Ovary (tissue), 9 donors: ENCODE measurements around the gene CLRN1. TPM values are rescaled to one million over a fixed set of nuclear protein-coding genes. Genes with fewer than 3 reads are reported as not detected.

Experiments used
- DNase-seq, 5 donors: peaks; one replicate each; pipeline ENCODE4 v3.0.0-alpha.2; 2019 to 2020
- H3K27ac ChIP-seq, 2 donors: fragments of 200-600 bp; one replicate each; pipeline versions ENCODE4 v1.5.1 to v1.8.0; 2019 to 2022
- H3K27me3 ChIP-seq: fragments of 200-600 bp; one replicate; pipeline ENCODE4 v1.8.0; 2022
- H3K36me3 ChIP-seq: fragments of 200-600 bp; sonication (generic); one replicate; pipeline ENCODE4 v1.5.1; 2019
- H3K4me1 ChIP-seq: one replicate; pipeline ENCODE4 v1.8.1; 2013; ENCODE audit warnings: mild to moderate bottlenecking, moderate library complexity; ENCODE audit not compliant: insufficient read depth
- H3K4me3 ChIP-seq: fragments of 200-600 bp; sonication (generic); one replicate; pipeline ENCODE4 v1.5.1; 2017
- H3K9me3 ChIP-seq, 2 donors: fragments of 200-600 bp in 1 of 2; sonication (generic) in 1 of 2; one replicate each; pipeline versions ENCODE4 v1.5.1 to v1.8.1; 2013 to 2019; ENCODE audit warnings: mild to moderate bottlenecking in 1 of 2, moderate library complexity in 1 of 2
- CTCF ChIP-seq, 3 donors: fragments of 450-650 bp in 2 of 3; fragments of 200-600 bp in 1 of 3; IDR thresholded peaks; one replicate each; pipeline versions ENCODE4 v1.5.1 to v1.8.0; 2016 to 2022; ENCODE audit warnings: antibody characterized with exemption in 3 of 3, mild to moderate bottlenecking in 1 of 3
- EP300 ChIP-seq: sonication (generic); formaldehyde crosslinking; IDR thresholded peaks from one replicate; pipeline ENCODE4 v1.6.1; 2017; ENCODE audit warnings: antibody characterized with exemption
- POLR2A ChIP-seq: fragments of 450-650 bp; IDR thresholded peaks from one replicate; pipeline ENCODE4 v1.6.1; 2017; ENCODE audit warnings: antibody characterized with exemption, mild to moderate bottlenecking, moderate library complexity
- WGBS, 3 donors: extraction: QIAGEN DNeasy Blood & Tissue Kit in 1 of 3; methylation state at CpG; one replicate each; pipeline versions ENCODE4 v1.1.5 to v1.1.7; 2013 to 2017; 5-methylcytosine and 5-hydroxymethylcytosine counted together
- intact Hi-C, 4 donors: fragments of 100-400 bp; cut with DNase I; formaldehyde crosslinking; loops; one replicate each; pipeline versions ENCODE4 v1.11.0 to v1.15.1; 2022 to 2023
- polyA plus RNA-seq, 2 donors: library from polyadenylated mRNA; stranded (reverse); fragments of 200-250 nt in 1 of 2; fragments of 350-450 nt in 1 of 2; fragmentation: Illumina TruSeq in 1 of 2; extraction: RNeasy Lipid Tissue Mini Kit (QIAGEN cat#74804) in 1 of 2; gene quantifications; one replicate each; pipeline ENCODE4 v1.2.3, GENCODE V29; 2013 to 2014
- total RNA-seq, 7 donors: library from RNA; depleted of rRNA in 2 of 7; stranded (reverse); fragments of >200 nt in 2 of 7; fragmentation: NEBNext Ultra II Directional in 3 of 7; extraction: Animal tissue kit (Norgen Biotek cat#: 25700) in 3 of 7; gene quantifications; one replicate each; pipeline versions ENCODE4 v1.1.0 to v1.2.4, GENCODE V29; 2016 to 2023
- donor health status: DM: no; HTN: no; CAD: no; lungs with moderate emphysema.
- donor health status: DM: no; HTN: no; CAD: no.
- donor health status: Bipolar disorder and iron deficiency.
- donor health status: DM: yes; HTN: yes; CAD: no.
- donor health status: DM: no; HTN: no; CAD: no.
- donor health status: DM: yes; HTN: yes; CAD: no.

The CLRN1 gene
- total and polyA plus RNA-seq, 9 donors, result not detected

DNA sequence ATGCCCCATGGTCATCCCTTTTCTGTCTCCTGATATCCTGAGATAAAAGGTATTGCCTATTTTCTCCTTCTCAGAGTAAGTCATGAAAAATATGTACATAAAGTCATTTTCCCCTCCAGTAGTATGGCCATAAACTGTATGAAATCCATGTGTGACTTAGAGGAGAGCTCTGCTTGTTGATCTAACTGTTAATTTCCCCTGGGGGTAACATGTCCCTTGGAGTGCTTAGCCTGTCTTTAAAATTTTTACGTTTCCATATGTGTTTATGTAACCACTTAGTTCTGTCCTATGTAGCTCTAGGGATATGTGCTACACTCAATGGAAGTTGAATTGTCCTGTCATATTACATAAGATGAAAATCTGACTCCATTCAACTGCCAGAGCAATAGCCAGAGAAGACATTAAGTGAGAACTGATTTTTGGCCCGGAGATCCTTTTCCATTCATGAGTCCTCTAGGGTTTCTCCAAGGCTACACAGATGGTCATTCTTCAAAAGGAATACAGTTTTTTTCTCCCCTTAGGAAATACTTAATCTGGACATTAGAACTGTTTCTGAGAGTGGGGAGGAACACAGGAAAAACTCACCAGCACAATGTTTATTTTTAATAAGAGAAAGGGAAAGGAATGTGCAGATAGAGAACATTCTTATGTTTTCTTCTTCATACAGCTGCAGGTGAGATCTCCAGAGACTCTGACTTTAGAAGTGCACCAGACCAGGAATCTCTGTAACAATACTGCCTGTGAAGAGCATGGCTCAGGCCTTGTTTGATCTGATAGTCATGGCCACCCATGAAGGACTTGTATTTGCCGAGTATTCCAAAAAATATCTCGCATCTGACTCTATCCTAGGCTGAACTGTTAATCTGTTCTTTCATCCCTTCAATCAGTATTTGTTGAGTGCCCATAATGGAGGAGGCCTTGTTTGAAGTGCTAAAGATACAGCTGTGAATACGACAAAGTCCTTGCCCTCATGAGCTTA, 29.8 kb upstream of the CLRN1 start:
- no peak overlapping the region for H3K4me3 ChIP-seq
- TF ChIP-seq CTCF (IDR thresholded peaks at IDR 0.05) (no peak), POLR2A (no peak), EP300 (no peak)
- WGBS, 3 donors, result 50 to 61% (median 58%) methylated on average over 5 of the region's 5 CpGs
- no peaks in the 10 kb centered on the region for H3K27me3 ChIP-seq
- no peaks in the 10 kb centered on the region for H3K36me3 ChIP-seq
- intact Hi-C loops, result no loop called here
- no peaks in the 10 kb centered on the region for H3K9me3 ChIP-seq
- H3K4me1 ChIP-seq, result no peaks in the 10 kb centered on the region
- DNase-seq, result no peak
- H3K27ac ChIP-seq, result no peak overlapping the region

GRCh38 chr3:150998996-150999395, 26.5 kb upstream of the CLRN1 start:
- no peak overlapping the region for H3K27ac ChIP-seq
- H3K36me3 ChIP-seq, result no peaks in the 10 kb centered on the region
- intact Hi-C loops, result no loop called here
- 24 to 52% (median 32%) methylated on average over 5 of the region's 5 CpGs for WGBS, 3 donors
- H3K4me1 ChIP-seq, result no peaks in the 10 kb centered on the region
- H3K4me3 ChIP-seq, result no peak overlapping the region
- no peak for DNase-seq
- no peak for TF ChIP-seq POLR2A
- TF ChIP-seq EP300, result no peak
- TF ChIP-seq CTCF (IDR thresholded peaks at IDR 0.05), result no peak
- H3K27me3 ChIP-seq, result no peaks in the 10 kb centered on the region
- no peaks in the 10 kb centered on the region for H3K9me3 ChIP-seq

DNA sequence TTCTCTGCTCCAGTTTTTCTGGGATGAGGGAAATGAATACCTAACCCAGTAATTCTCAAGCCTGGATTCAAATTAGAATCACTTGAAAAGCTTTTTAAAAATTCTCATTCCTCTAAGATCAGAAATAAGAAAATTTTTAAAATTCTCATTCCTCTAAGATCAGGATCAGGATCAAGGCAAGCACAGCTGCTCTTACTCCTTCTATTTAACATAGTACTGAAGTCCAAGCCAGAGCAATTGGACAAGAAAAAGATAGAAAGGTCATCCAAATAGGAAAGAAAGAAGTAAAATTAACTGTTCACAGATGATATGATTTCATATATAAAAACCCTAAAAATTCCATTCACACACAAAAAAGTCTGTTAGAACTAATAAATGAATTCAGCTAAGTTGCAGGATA, 24.2 kb upstream of the CLRN1 start:
- no peak for DNase-seq
- Histone ChIP-seq H3K9me3 (no peaks in the 10 kb centered on the region), H3K36me3 (no peaks in the 10 kb centered on the region), H3K4me1 (no peaks in the 10 kb centered on the region), H3K4me3 (no peak overlapping the region), H3K27me3 (no peaks in the 10 kb centered on the region), H3K27ac (no peak overlapping the region)
- intact Hi-C loops, result no loop called here
- TF ChIP-seq CTCF (IDR thresholded peaks at IDR 0.05) (no peak), POLR2A (no peak), EP300 (no peak)

- Histone ChIP-seq H3K4me1 (no peaks in the 10 kb centered on the region), H3K27ac (no peak overlapping the region), H3K9me3 (no peaks in the 10 kb centered on the region), H3K4me3 (no peak overlapping the region), H3K36me3 (no peaks in the 10 kb centered on the region), H3K27me3 (no peaks in the 10 kb centered on the region)
- intact Hi-C loops, result no loop called here
- no peak for TF ChIP-seq POLR2A
- no peak for TF ChIP-seq EP300
- TF ChIP-seq CTCF (IDR thresholded peaks at IDR 0.05), result no peak
- DNase-seq, result no peak
These were observed 23.0 kb upstream of the CLRN1 start for GRCh38 chr3:150995510-150995909.
